Activated CD4-positive, alpha-beta T cell treated with anti-CD3 and anti-CD28 coated beads, Interleukin-2, amount 50 U/mL, for 1 hour (primary cell): Measurements from ENCODE around the gene SLC25A42.
"Not testable (repeated sequence)": the region's sequence is repeated elsewhere in the genome, so short reads cannot be mapped to it uniquely, and the experiment has no call there.

Experiments used
- DNase-seq: peaks from one replicate; pipeline ENCODE4 v3.0.0-alpha.2; 2020

SLC25A42 gene

GRCh38 chr19:19138109-19138981, 74.6 kb downstream of the SLC25A42 start, which contains the start of gene TMEM161A:
TMEM161A (minus strand) TSS chr19:19138478; CDS start chr19:19138428, 50 bp downstream.
- peak; percentile 93 for DNase-seq

- DNase-seq, result no peak
Observed at GRCh38 chr19:19139876-19140229, 76.1 kb downstream of the SLC25A42 start.

GRCh38 chr19:19140476-19140875, 76.7 kb downstream of the SLC25A42 start:
- no peak for DNase-seq

- no peak for DNase-seq
Observed at GRCh38 chr19:19142347-19142746, 78.6 kb downstream of the SLC25A42 start.

- DNase-seq, result no peak
Observed at GRCh38 chr19:19145281-19145680, 81.5 kb downstream of the SLC25A42 start.

GRCh38 chr19:19145684-19146608, 82.2 kb downstream of the SLC25A42 start:
- DNase-seq, result peak; percentile 85

- DNase-seq, result no peak
Observed at GRCh38 chr19:19146865-19147264, 83.1 kb downstream of the SLC25A42 start.

- DNase-seq, result no peak
Observed at GRCh38 chr19:19147344-19147743, 83.5 kb downstream of the SLC25A42 start.

GRCh38 chr19:19148504-19148903, 84.7 kb downstream of the SLC25A42 start:
- DNase-seq, result not testable (repeated sequence)

- no peak for DNase-seq
Observed at GRCh38 chr19:19149435-19149834, 85.6 kb downstream of the SLC25A42 start.

GRCh38 chr19:19151418-19151817, 87.6 kb downstream of the SLC25A42 start:
- DNase-seq, result no peak

- no peak for DNase-seq
Observed at GRCh38 chr19:19152668-19153384, 89.0 kb downstream of the SLC25A42 start.

- DNase-seq, result no peak
Observed at GRCh38 chr19:19154768-19155494, 91.1 kb downstream of the SLC25A42 start.

GRCh38 chr19:19155495-19156219, 91.9 kb downstream of the SLC25A42 start:
- no peak for DNase-seq

GRCh38 chr19:19157808-19158207, 94.0 kb downstream of the SLC25A42 start:
- no peak for DNase-seq

GRCh38 chr19:19159534-19159933, 95.7 kb downstream of the SLC25A42 start:
- no peak for DNase-seq

GRCh38 chr19:19160461-19161035, 96.8 kb downstream of the SLC25A42 start:
- DNase-seq, result no peak

- DNase-seq, result no peak
Observed at GRCh38 chr19:19162495-19162894, 98.7 kb downstream of the SLC25A42 start.
